Measurements from ENCODE around the gene NKPD1. TPM values are rescaled to one million over a fixed set of nuclear protein-coding genes. Genes with fewer than 3 reads are reported as not detected.

The NKPD1 gene
- total and polyA plus RNA-seq, 10 of the 15 experiments (the other 5 are each of a cell fraction or from before 2014, with no cell fraction given): 0.05 to 0.18 (median 0.06) TPM; not detected in 7

DNA sequence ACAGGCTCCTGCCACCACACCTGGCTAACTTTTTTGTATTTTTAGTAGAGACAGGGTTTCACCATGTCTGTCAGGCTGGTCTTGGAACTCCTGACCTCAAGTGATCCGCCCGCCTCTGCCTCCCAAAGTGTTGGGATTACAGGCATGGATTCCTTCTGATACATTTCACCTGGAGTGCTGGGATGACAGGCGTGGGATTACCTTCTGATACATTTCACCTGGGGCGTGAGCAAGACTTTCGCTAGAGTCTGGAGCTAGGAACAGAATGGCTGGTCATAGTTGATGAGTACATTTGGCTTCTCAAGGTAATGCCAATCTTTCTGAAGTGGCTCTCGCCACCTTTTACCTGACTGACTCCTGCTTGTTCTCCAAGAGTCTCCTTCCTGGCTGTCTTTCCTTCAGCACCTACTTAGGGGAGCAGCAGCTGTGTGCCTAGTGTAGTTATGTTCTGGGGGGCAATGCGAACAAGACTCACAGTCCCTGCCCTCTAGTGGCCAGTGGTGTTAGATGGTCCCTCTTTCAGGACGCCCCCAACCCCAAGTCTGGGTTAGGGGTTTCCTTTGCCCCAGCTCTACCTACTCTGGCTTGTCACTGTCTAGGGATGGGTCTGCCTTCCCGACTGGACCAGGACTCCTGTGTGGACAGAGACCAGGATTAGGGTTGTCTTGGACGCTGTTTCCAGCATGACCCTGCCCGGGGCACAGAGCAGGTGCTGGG is 48.5 kb downstream of the NKPD1 start (continued):
- TF ChIP-seq EP300 (IDR thresholded peaks at IDR 0.05; ENCODE audit: borderline replicate concordance in 1 of 2, control insufficient read depth in 1 of 2, low read depth in 2 of 2, low read length in 2 of 2) (no peak), CREM (IDR thresholded peaks at IDR 0.05; ENCODE audit: low read depth) (no peak), FOXM1 (IDR thresholded peaks at IDR 0.05; ENCODE audit: low read depth, low read length) (no peak), CBX5 (IDR thresholded peaks at IDR 0.05; ENCODE audit: low read depth) (no peak)
- TF ChIP-seq, protein P1, sequence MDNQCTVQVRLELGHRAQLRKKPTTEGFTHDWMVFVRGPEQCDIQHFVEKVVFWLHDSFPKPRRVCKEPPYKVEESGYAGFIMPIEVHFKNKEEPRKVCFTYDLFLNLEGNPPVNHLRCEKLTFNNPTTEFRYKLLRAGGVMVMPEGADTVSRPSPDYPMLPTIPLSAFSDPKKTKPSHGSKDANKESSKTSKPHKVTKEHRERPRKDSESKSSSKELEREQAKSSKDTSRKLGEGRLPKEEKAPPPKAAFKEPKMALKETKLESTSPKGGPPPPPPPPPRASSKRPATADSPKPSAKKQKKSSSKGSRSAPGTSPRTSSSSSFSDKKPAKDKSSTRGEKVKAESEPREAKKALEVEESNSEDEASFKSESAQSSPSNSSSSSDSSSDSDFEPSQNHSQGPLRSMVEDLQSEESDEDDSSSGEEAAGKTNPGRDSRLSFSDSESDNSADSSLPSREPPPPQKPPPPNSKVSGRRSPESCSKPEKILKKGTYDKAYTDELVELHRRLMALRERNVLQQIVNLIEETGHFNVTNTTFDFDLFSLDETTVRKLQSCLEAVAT (IDR thresholded peaks at IDR 0.05): no peak

Other genes starting within 250 kb of the NKPD1 start
Only the 7 nearest of the 18 such genes appear.
- gene ZNF296, start 84.5 kb downstream of the NKPD1 start, total RNA-seq (2014; rRNA removed): 2.0 and 3.5 TPM in 2 replicates
- gene ZNF296, start 84.5 kb downstream of the NKPD1 start, total RNA-seq (2014; rRNA removed; fragmentation: Illumina TruSeq; extraction: Trizol): 0.83 and 0.98 TPM in 2 replicates
- 21.3 and 23.5 TPM in 2 replicates for gene ZNF296, start 84.5 kb downstream of the NKPD1 start, total RNA-seq (2021)
- gene ZNF296, start 84.5 kb downstream of the NKPD1 start, polyA plus RNA-seq (2011; rRNA removed): 0.24 and 0.92 TPM in 2 replicates
- gene ZNF296, start 84.5 kb downstream of the NKPD1 start, polyA plus RNA-seq (2014; fragmentation: Illumina TruSeq; extraction: Trizol): 0.53 TPM in 1 of 2 replicates, not detected in the other
- under 1 TPM in 1 of 2 experiments, not detected in 1; 0.44 TPM for gene ZNF296, start 84.5 kb downstream of the NKPD1 start, polyA plus RNA-seq (2014; fragmentation: Nextera tagmentation; extraction: Ambion mirVana)
- gene ZNF296, start 84.5 kb downstream of the NKPD1 start, polyA plus RNA-seq (2014; rRNA removed): 7.5 and 11.8 TPM in 2 replicates
- 10 to 100 TPM; 21.9 to 23.6 TPM for gene ZNF296, start 84.5 kb downstream of the NKPD1 start, polyA plus RNA-seq (2016; fragmentation: Nextera tagmentation; extraction: Ambion mirVana)
- gene GEMIN7, start 81.7 kb downstream of the NKPD1 start, total RNA-seq (2014; rRNA removed): 36.9 and 44.8 TPM in 2 replicates
- gene GEMIN7, start 81.7 kb downstream of the NKPD1 start, total RNA-seq (2014; rRNA removed; fragmentation: Illumina TruSeq; extraction: Trizol): 25.2 and 26.5 TPM in 2 replicates
- gene GEMIN7, start 81.7 kb downstream of the NKPD1 start, total RNA-seq (2021): 42.4 and 45.0 TPM in 2 replicates
- 27.5 and 43.3 TPM in 2 replicates for gene GEMIN7, start 81.7 kb downstream of the NKPD1 start, polyA plus RNA-seq (2011; rRNA removed)
- 11.7 and 21.1 TPM in 2 replicates for gene GEMIN7, start 81.7 kb downstream of the NKPD1 start, polyA plus RNA-seq (2014; fragmentation: Illumina TruSeq; extraction: Trizol)
- gene GEMIN7, start 81.7 kb downstream of the NKPD1 start, polyA plus RNA-seq (2014; fragmentation: Nextera tagmentation; extraction: Ambion mirVana): 10 to 100 TPM; 51.6 to 55.3 TPM
- gene GEMIN7, start 81.7 kb downstream of the NKPD1 start, polyA plus RNA-seq (2014; rRNA removed): 43.9 and 48.5 TPM in 2 replicates
- gene GEMIN7, start 81.7 kb downstream of the NKPD1 start, polyA plus RNA-seq (2016; fragmentation: Nextera tagmentation; extraction: Ambion mirVana): 10 to 100 TPM; 75.5 to 76.7 TPM
- 18.3 and 21.3 TPM in 2 replicates for gene PPP1R37, start 67.8 kb downstream of the NKPD1 start, total RNA-seq (2014; rRNA removed)
- 4.0 and 5.1 TPM in 2 replicates for gene PPP1R37, start 67.8 kb downstream of the NKPD1 start, total RNA-seq (2014; rRNA removed; fragmentation: Illumina TruSeq; extraction: Trizol)
- gene PPP1R37, start 67.8 kb downstream of the NKPD1 start, total RNA-seq (2021): 15.8 and 20.9 TPM in 2 replicates
- 5.5 and 9.5 TPM in 2 replicates for gene PPP1R37, start 67.8 kb downstream of the NKPD1 start, polyA plus RNA-seq (2011; rRNA removed)
- 0.63 and 1.9 TPM in 2 replicates for gene PPP1R37, start 67.8 kb downstream of the NKPD1 start, polyA plus RNA-seq (2014; fragmentation: Illumina TruSeq; extraction: Trizol)
- gene PPP1R37, start 67.8 kb downstream of the NKPD1 start, polyA plus RNA-seq (2014; fragmentation: Nextera tagmentation; extraction: Ambion mirVana): under 1 TPM in 1 of 2 experiments, not detected in 1; 0.09 TPM
- gene PPP1R37, start 67.8 kb downstream of the NKPD1 start, polyA plus RNA-seq (2014; rRNA removed): 17.5 and 20.7 TPM in 2 replicates
- gene PPP1R37, start 67.8 kb downstream of the NKPD1 start, polyA plus RNA-seq (2016; fragmentation: Nextera tagmentation; extraction: Ambion mirVana): 1 to 10 TPM; 2.2 to 4.1 TPM
- gene TRAPPC6A, start 17.3 kb upstream of the NKPD1 start, total RNA-seq (2014; rRNA removed): 46.8 and 48.8 TPM in 2 replicates
- 21.5 and 23.8 TPM in 2 replicates for gene TRAPPC6A, start 17.3 kb upstream of the NKPD1 start, total RNA-seq (2014; rRNA removed; fragmentation: Illumina TruSeq; extraction: Trizol)
- gene TRAPPC6A, start 17.3 kb upstream of the NKPD1 start, total RNA-seq (2021): 62.8 and 66.8 TPM in 2 replicates
- gene TRAPPC6A, start 17.3 kb upstream of the NKPD1 start, polyA plus RNA-seq (2011; rRNA removed): 15.1 and 24.9 TPM in 2 replicates
- 1.4 and 16.8 TPM in 2 replicates for gene TRAPPC6A, start 17.3 kb upstream of the NKPD1 start, polyA plus RNA-seq (2014; fragmentation: Illumina TruSeq; extraction: Trizol)
- gene TRAPPC6A, start 17.3 kb upstream of the NKPD1 start, polyA plus RNA-seq (2014; fragmentation: Nextera tagmentation; extraction: Ambion mirVana): 10 to 100 TPM in 1 of 2 experiments, 1 to 10 TPM in 1; 1.8 to 20.3 TPM
- 66.7 and 68.2 TPM in 2 replicates for gene TRAPPC6A, start 17.3 kb upstream of the NKPD1 start, polyA plus RNA-seq (2014; rRNA removed)
- gene TRAPPC6A, start 17.3 kb upstream of the NKPD1 start, polyA plus RNA-seq (2016; fragmentation: Nextera tagmentation; extraction: Ambion mirVana): 10 to 100 TPM; 82.8 to 83.9 TPM
- 4.2 and 4.4 TPM in 2 replicates for gene BLOC1S3, start 17.8 kb upstream of the NKPD1 start, total RNA-seq (2014; rRNA removed)
- gene BLOC1S3, start 17.8 kb upstream of the NKPD1 start, total RNA-seq (2014; rRNA removed; fragmentation: Illumina TruSeq; extraction: Trizol): 3.6 and 4.1 TPM in 2 replicates
- 17.0 and 18.3 TPM in 2 replicates for gene BLOC1S3, start 17.8 kb upstream of the NKPD1 start, total RNA-seq (2021)
- gene BLOC1S3, start 17.8 kb upstream of the NKPD1 start, polyA plus RNA-seq (2011; rRNA removed): 4.5 and 10.0 TPM in 2 replicates
- gene BLOC1S3, start 17.8 kb upstream of the NKPD1 start, polyA plus RNA-seq (2014; fragmentation: Illumina TruSeq; extraction: Trizol): 8.0 and 9.3 TPM in 2 replicates
- 10 to 100 TPM; 10.0 to 14.5 TPM for gene BLOC1S3, start 17.8 kb upstream of the NKPD1 start, polyA plus RNA-seq (2014; fragmentation: Nextera tagmentation; extraction: Ambion mirVana)
- gene BLOC1S3, start 17.8 kb upstream of the NKPD1 start, polyA plus RNA-seq (2014; rRNA removed): 10.8 and 14.9 TPM in 2 replicates
- 10 to 100 TPM; 14.7 to 15.0 TPM for gene BLOC1S3, start 17.8 kb upstream of the NKPD1 start, polyA plus RNA-seq (2016; fragmentation: Nextera tagmentation; extraction: Ambion mirVana)
- not detected in 2 replicates for gene EXOC3L2, start 84.4 kb upstream of the NKPD1 start, total RNA-seq (2014; rRNA removed)
- gene EXOC3L2, start 84.4 kb upstream of the NKPD1 start, total RNA-seq (2014; rRNA removed; fragmentation: Illumina TruSeq; extraction: Trizol): not detected in 2 replicates
- gene EXOC3L2, start 84.4 kb upstream of the NKPD1 start, total RNA-seq (2021): 0.08 TPM in 1 of 2 replicates, not detected in the other
- gene EXOC3L2, start 84.4 kb upstream of the NKPD1 start, polyA plus RNA-seq (2011; rRNA removed): not detected in 2 replicates
- not detected in 2 replicates for gene EXOC3L2, start 84.4 kb upstream of the NKPD1 start, polyA plus RNA-seq (2014; fragmentation: Illumina TruSeq; extraction: Trizol)
- gene EXOC3L2, start 84.4 kb upstream of the NKPD1 start, polyA plus RNA-seq (2014; fragmentation: Nextera tagmentation; extraction: Ambion mirVana): not detected
- not detected in 2 replicates for gene EXOC3L2, start 84.4 kb upstream of the NKPD1 start, polyA plus RNA-seq (2014; rRNA removed)
- gene EXOC3L2, start 84.4 kb upstream of the NKPD1 start, polyA plus RNA-seq (2016; fragmentation: Nextera tagmentation; extraction: Ambion mirVana): not detected
- 4.5 and 6.4 TPM in 2 replicates for gene MARK4, start 90.3 kb upstream of the NKPD1 start, total RNA-seq (2014; rRNA removed)
- gene MARK4, start 90.3 kb upstream of the NKPD1 start, total RNA-seq (2014; rRNA removed; fragmentation: Illumina TruSeq; extraction: Trizol): 3.7 and 3.8 TPM in 2 replicates
- gene MARK4, start 90.3 kb upstream of the NKPD1 start, total RNA-seq (2021): 20.4 and 24.3 TPM in 2 replicates
- 6.6 TPM in 2 replicates for gene MARK4, start 90.3 kb upstream of the NKPD1 start, polyA plus RNA-seq (2011; rRNA removed)
- 7.8 and 16.9 TPM in 2 replicates for gene MARK4, start 90.3 kb upstream of the NKPD1 start, polyA plus RNA-seq (2014; fragmentation: Illumina TruSeq; extraction: Trizol)
- under 1 TPM; 0.66 TPM for gene MARK4, start 90.3 kb upstream of the NKPD1 start, polyA plus RNA-seq (2014; fragmentation: Nextera tagmentation; extraction: Ambion mirVana)
- gene MARK4, start 90.3 kb upstream of the NKPD1 start, polyA plus RNA-seq (2014; rRNA removed): 10.5 and 12.1 TPM in 2 replicates
- 1 to 10 TPM; 2.0 to 2.7 TPM for gene MARK4, start 90.3 kb upstream of the NKPD1 start, polyA plus RNA-seq (2016; fragmentation: Nextera tagmentation; extraction: Ambion mirVana)